ENCODE measurements around the gene PRR3. TPM values are rescaled to one million over a fixed set of nuclear protein-coding genes. Genes with fewer than 3 reads are reported as not detected.

PRR3 gene
- total and polyA plus RNA-seq, 2 of the 13 experiments (the other 11 are each of a cell fraction or from before 2014, with no cell fraction given), result 14.6 to 21.2 TPM

DNA sequence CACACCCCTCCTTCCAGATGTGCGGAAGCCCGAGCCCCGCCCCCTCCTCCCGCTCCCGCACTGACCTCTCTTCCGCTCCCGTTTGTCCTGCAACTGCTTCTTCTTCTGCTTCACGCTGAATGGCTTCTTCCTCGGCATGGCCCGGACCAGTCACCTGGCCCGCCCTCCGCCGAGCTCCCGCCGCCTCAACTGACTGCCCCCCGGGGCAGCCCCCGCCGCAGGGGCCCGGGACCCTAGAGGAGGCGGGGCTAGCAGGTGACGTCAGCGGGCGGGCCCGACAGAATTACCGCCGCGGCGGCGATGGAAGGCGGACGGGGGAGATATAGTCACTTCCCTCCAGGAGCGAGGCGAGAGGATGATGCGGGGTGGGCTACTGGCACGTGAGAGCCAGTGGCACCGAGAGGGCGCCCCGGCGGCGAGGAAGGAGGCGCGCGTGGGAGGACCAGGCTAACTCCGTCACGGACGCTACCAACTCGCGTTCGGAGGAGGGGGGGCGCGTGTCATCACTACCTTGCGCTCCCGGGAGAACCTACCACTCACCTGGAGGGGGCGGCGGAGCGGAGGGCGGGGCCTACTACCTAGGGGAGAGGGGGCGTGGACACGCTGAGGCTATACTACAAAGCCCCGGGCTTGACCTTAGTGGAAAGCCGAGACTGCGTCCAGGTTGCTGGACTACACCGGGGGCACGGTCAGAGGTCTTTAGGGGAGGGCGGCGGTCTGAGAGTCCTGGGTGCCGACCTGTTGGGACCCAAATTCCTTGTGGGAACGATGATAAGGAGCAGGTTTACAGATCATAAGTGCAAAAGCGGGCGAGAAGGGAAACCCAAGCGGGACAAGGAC is 809 bp upstream of the PRR3 start, which contains the start of gene GNL1 (continued):
- TF ChIP-seq, protein P1, sequence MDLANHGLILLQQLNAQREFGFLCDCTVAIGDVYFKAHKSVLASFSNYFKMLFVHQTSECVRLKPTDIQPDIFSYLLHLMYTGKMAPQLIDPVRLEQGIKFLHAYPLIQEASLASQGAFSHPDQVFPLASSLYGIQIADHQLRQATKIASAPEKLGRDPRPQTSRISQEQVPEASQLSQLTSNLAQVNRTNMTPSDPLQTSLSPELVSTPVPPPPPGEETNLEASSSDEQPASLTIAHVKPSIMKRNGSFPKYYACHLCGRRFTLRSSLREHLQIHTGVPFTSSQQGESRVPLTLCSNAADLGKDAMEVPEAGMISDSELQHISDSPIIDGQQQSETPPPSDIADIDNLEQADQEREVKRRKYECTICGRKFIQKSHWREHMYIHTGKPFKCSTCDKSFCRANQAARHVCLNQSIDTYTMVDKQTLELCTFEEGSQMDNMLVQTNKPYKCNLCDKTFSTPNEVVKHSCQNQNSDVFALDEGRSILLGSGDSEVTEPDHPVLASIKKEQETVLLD (CRISPR knock-in tag; IDR thresholded peaks at IDR 0.05; ENCODE audit: low read depth), result no peak
- TF ChIP-seq, protein P2, sequence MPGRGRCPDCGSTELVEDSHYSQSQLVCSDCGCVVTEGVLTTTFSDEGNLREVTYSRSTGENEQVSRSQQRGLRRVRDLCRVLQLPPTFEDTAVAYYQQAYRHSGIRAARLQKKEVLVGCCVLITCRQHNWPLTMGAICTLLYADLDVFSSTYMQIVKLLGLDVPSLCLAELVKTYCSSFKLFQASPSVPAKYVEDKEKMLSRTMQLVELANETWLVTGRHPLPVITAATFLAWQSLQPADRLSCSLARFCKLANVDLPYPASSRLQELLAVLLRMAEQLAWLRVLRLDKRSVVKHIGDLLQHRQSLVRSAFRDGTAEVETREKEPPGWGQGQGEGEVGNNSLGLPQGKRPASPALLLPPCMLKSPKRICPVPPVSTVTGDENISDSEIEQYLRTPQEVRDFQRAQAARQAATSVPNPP (CRISPR knock-in tag; IDR thresholded peaks at IDR 0.05), result 0 out of 2 replicates have a peak, but pooled peaks have one; percentile 45
- TF ChIP-seq KLF12 (CRISPR knock-in tag; IDR thresholded peaks at IDR 0.05; ENCODE audit: borderline replicate concordance) (peak; percentile 25; the same call in 1 of the 2 replicates), CAMTA2 (CRISPR knock-in tag; IDR thresholded peaks at IDR 0.05; ENCODE audit: borderline replicate concordance) (0 out of 2 replicates have a peak, but pooled peaks have one; percentile 81), ZNF253 (CRISPR knock-in tag; IDR thresholded peaks at IDR 0.05; ENCODE audit: borderline replicate concordance) (peak; percentile 92; the same call in 1 of the 2 replicates), ZSCAN30 (CRISPR knock-in tag; IDR thresholded peaks at IDR 0.05) (no peak), REXO4 (CRISPR knock-in tag; IDR thresholded peaks at IDR 0.05; ENCODE audit: borderline replicate concordance) (no peak), ZNF101 (CRISPR knock-in tag; IDR thresholded peaks at IDR 0.05; ENCODE audit: borderline replicate concordance, low read depth) (no peak), ZNF75D (CRISPR knock-in tag; IDR thresholded peaks at IDR 0.05; ENCODE audit: borderline replicate concordance) (no peak), XRCC5 (optimal IDR thresholded peaks at IDR 0.05; ENCODE audit: low read length) (peak; percentile 62), ZNF136 (CRISPR knock-in tag; IDR thresholded peaks at IDR 0.05; ENCODE audit: low read depth) (no peak), ARID2 (CRISPR knock-in tag; IDR thresholded peaks at IDR 0.05; ENCODE audit: borderline replicate concordance) (0 out of 2 replicates have a peak, but pooled peaks have one; percentile 57), TOE1 (CRISPR knock-in tag; IDR thresholded peaks at IDR 0.05) (no peak), IRF2 (CRISPR knock-in tag; IDR thresholded peaks at IDR 0.05) (peak; percentile 58), RFX3 (CRISPR knock-in tag; IDR thresholded peaks at IDR 0.05) (no peak), ZNF333 (CRISPR knock-in tag; IDR thresholded peaks at IDR 0.05; ENCODE audit: borderline replicate concordance) (no peak; the same call in 1 of the 2 replicates)
- TF ChIP-seq, protein P3, sequence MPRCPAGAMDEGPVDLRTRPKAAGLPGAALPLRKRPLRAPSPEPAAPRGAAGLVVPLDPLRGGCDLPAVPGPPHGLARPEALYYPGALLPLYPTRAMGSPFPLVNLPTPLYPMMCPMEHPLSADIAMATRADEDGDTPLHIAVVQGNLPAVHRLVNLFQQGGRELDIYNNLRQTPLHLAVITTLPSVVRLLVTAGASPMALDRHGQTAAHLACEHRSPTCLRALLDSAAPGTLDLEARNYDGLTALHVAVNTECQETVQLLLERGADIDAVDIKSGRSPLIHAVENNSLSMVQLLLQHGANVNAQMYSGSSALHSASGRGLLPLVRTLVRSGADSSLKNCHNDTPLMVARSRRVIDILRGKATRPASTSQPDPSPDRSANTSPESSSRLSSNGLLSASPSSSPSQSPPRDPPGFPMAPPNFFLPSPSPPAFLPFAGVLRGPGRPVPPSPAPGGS (CRISPR knock-in tag; IDR thresholded peaks at IDR 0.05), result no peak; the same call in 1 of the 2 replicates
- TF ChIP-seq, protein P4, sequence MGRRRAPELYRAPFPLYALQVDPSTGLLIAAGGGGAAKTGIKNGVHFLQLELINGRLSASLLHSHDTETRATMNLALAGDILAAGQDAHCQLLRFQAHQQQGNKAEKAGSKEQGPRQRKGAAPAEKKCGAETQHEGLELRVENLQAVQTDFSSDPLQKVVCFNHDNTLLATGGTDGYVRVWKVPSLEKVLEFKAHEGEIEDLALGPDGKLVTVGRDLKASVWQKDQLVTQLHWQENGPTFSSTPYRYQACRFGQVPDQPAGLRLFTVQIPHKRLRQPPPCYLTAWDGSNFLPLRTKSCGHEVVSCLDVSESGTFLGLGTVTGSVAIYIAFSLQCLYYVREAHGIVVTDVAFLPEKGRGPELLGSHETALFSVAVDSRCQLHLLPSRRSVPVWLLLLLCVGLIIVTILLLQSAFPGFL (CRISPR knock-in tag; IDR thresholded peaks at IDR 0.05), result 0 out of 2 replicates have a peak, but pooled peaks have one; percentile 57
- TF ChIP-seq, protein P5, sequence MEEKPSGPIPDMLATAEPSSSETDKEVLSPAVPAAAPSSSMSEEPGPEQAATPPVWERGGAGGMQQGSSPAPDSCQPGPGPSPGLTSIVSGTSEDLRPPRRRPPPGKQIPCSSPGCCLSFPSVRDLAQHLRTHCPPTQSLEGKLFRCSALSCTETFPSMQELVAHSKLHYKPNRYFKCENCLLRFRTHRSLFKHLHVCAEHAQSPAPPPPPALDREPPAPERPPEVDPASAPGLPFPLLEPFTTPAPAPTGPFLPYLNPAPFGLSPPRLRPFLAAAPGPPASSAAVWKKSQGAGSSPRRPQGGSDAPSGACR (CRISPR knock-in tag; IDR thresholded peaks at IDR 0.05), result no peak; the same call in 1 of the 2 replicates
- TF ChIP-seq, protein P6, sequence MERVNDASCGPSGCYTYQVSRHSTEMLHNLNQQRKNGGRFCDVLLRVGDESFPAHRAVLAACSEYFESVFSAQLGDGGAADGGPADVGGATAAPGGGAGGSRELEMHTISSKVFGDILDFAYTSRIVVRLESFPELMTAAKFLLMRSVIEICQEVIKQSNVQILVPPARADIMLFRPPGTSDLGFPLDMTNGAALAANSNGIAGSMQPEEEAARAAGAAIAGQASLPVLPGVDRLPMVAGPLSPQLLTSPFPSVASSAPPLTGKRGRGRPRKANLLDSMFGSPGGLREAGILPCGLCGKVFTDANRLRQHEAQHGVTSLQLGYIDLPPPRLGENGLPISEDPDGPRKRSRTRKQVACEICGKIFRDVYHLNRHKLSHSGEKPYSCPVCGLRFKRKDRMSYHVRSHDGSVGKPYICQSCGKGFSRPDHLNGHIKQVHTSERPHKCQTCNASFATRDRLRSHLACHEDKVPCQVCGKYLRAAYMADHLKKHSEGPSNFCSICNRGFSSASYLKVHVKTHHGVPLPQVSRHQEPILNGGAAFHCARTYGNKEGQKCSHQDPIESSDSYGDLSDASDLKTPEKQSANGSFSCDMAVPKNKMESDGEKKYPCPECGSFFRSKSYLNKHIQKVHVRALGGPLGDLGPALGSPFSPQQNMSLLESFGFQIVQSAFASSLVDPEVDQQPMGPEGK (CRISPR knock-in tag; IDR thresholded peaks at IDR 0.05), result peak; percentile 95
